ENCODE data around the gene RBMS3. TPM values are rescaled to one million over a fixed set of nuclear protein-coding genes. Genes with fewer than 3 reads are reported as not detected.
"Not testable (repeated sequence)": the region's sequence is repeated elsewhere in the genome, so short reads cannot be mapped to it uniquely, and the experiment has no call there.

Gene RBMS3
- total RNA-seq, 3 donors from 2014 or later: 4.6 to 53.6 (median 11.7) TPM

DNA sequence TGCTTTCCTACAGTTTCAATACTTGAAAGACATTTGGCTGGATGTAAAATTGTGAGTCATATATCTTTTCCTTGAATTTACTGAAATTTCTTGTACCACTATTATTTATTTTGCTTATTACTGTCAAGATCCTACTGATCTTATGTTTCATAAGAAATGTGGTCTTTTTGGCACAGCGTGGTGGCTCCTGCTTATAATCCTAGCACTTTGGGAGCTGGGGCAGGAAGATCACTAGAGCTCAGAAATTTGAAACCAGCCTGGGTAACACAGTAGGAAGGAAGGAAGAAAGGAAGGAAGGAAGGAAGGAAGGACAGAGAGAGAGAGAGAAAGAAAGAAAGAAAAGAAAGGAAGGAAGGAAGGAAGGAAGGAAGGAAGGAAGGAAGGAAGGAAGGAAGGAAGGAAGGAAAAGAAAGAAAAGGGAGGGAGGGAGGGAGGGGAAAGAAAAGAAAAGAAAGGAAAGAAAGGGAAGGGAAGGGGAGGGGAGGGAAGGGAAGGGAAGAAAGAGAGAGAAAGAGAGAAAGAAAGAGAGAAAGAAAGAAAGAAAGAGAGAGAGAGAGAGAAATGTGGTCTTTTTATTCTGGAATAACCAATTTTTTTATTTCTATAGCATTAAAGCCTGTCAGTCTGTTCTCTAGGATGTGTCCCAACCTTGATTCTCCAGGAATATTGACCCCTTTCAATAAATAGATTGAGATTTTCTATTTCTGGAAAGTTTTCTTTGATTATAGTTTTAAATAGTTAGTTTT is 753.5 kb downstream of the RBMS3 start:
- intact Hi-C loops (cut with DNase I, micrococcal nuclease): no loop called here
- no peak for TF ChIP-seq CTCF (IDR thresholded peaks at IDR 0.05)
- ATAC-seq (no peak), DNase-seq (no peak)
- Histone ChIP-seq H3K4me3 (no peak overlapping the region), H3K36me3 (ENCODE audit: low read depth) (no peaks in the 10 kb centered on the region), H3K9me3 (no peaks in the 10 kb centered on the region), H3K4me1 (ENCODE audit: low read depth) (no peaks in the 10 kb centered on the region)

DNA sequence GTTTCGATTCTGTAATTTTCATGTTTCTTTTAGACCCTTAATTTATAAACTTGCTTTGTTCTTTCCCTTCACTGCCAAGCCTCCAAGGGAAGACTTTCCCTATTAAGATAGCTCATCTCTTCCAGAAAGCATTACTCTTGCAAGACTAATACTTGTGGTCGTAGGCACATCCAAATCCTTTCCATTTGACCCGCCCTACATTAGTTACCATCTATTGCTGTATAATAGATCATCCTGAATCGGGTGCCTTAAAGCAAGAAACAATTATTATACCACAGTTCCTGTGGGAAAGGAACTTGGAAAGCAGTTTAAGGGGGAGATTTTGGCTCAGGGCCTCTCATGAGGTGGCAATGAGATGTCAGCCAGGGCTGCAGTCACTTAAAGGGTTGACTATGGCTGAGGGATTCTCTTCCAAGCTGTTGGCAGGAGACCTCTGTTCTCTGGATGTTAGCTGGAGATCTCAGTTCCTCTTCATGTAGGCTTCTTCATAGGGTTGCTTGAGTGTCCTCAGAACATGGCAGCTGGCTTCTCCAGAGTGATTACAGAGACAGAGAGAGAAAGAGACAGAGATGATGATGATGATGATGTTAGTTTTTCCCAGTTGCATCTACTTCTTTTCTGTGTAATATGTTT is 755.2 kb downstream of the RBMS3 start:
- Histone ChIP-seq H3K36me3 (ENCODE audit: low read depth) (no peaks in the 10 kb centered on the region), H3K4me1 (ENCODE audit: low read depth) (no peaks in the 10 kb centered on the region), H3K4me3 (no peak overlapping the region), H3K9me3 (no peaks in the 10 kb centered on the region)
- DNase-seq (no peak), ATAC-seq (no peak)
- intact Hi-C loops (cut with DNase I, micrococcal nuclease): no loop called here
- TF ChIP-seq CTCF (IDR thresholded peaks at IDR 0.05): no peak

GRCh38 chr3:30040126-30040525 is 759.3 kb downstream of the RBMS3 start:
- Histone ChIP-seq H3K4me3 (no peak overlapping the region), H3K9me3 (no peaks in the 10 kb centered on the region), H3K4me1 (ENCODE audit: low read depth) (no peaks in the 10 kb centered on the region), H3K36me3 (ENCODE audit: low read depth) (no peaks in the 10 kb centered on the region)
- no peak for TF ChIP-seq CTCF (IDR thresholded peaks at IDR 0.05)
- ATAC-seq (no peak), DNase-seq (no peak)
- intact Hi-C loops (cut with DNase I, micrococcal nuclease): loop anchor here in 1 of 2 donors (5.0 to 10.0 kb wide), 3 partner anchors 72 to 655 kb away; no protein-coding TSS in a partner anchor

- not testable (repeated sequence) for H3K9me3 ChIP-seq; H3K4me1 ChIP-seq (ENCODE audit: low read depth); H3K36me3 ChIP-seq (ENCODE audit: low read depth); ATAC-seq; DNase-seq; H3K4me3 ChIP-seq
- intact Hi-C loops (cut with DNase I, micrococcal nuclease): loop anchor here in 1 of 2 donors (5.0 to 10.0 kb wide), 3 partner anchors 71 to 653 kb away; no protein-coding TSS in a partner anchor
These were observed 760.6 kb downstream of the RBMS3 start for GRCh38 chr3:30041481-30041880.

DNA sequence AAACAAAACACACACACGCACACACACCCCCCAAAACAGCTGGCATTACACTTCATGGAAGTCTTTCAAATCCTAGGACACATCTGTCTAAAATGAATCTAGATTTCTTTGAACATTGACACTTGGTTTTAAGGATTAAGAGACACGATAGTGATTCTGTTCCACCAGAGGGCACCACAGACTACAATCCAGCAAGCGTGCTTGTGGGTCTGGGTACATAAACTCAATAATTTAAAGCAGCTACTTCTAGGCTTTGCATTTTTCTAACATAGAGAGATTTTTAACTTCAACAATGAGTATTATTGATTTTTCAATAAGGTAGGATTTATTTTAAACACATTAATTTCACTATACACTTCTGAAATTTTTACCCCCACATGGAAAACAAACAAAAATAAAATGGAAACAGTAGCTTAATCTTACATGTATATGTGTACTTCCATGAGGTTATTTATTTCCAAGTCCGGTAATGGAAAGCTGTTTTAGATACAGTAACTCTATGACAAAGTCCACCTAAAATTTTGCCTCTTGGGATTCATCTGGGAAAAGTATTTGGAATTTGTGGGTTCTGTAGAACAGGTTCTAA is 761.5 kb downstream of the RBMS3 start:
- intact Hi-C loops (cut with DNase I, micrococcal nuclease): loop anchor here in 1 of 2 donors (5.0 to 10.0 kb wide), 3 partner anchors 70 to 652 kb away; no protein-coding TSS in a partner anchor
- H3K4me3 ChIP-seq: no peak overlapping the region
- DNase-seq (peak in 2 of 3 donors; percentile 35 to 86), ATAC-seq (peak; percentile 71)
- no peaks in the 10 kb centered on the region for H3K36me3 ChIP-seq (ENCODE audit: low read depth)
- peak; percentile 41 for TF ChIP-seq CTCF (IDR thresholded peaks at IDR 0.05)
- no peaks in the 10 kb centered on the region for H3K4me1 ChIP-seq (ENCODE audit: low read depth)
- no peaks in the 10 kb centered on the region for H3K9me3 ChIP-seq
